Mesodermal cell (in vitro differentiated cells): ENCODE data around the gene TMED10. TPM values are rescaled to one million over a fixed set of nuclear protein-coding genes. Genes with fewer than 3 reads are reported as not detected.

Source experiments
- H3K27ac ChIP-seq: 2 replicates; pipeline ENCODE4 v1.7.0; 2013; ENCODE audit warnings: mild to moderate bottlenecking, low read depth, low read length, moderate library complexity; ENCODE audit not compliant: severe bottlenecking
- H3K36me3 ChIP-seq: 2 replicates; pipeline ENCODE4 v1.7.1; 2013; ENCODE audit warnings: mild to moderate bottlenecking, low read length, moderate library complexity; ENCODE audit not compliant: control insufficient read depth, insufficient read depth
- H3K4me1 ChIP-seq: one replicate; pipeline ENCODE4 v1.7.1; 2013; ENCODE audit warnings: mild to moderate bottlenecking, low read length; ENCODE audit not compliant: insufficient read depth, control insufficient read depth, poor library complexity, severe bottlenecking
- H3K4me3 ChIP-seq: 2 replicates; pipeline ENCODE4 v1.7.0; 2013; ENCODE audit warnings: low read length, control low read depth, mild to moderate bottlenecking; ENCODE audit not compliant: insufficient read depth, poor library complexity, severe bottlenecking; ENCODE audit errors: extremely low read depth
- H3K9me3 ChIP-seq: 2 replicates; pipeline ENCODE4 v1.7.1; 2013; ENCODE audit warnings: mild to moderate bottlenecking, low read length, moderate library complexity; ENCODE audit not compliant: control insufficient read depth
- WGBS, 2 experiments: methylation state at CpG; one replicate each; pipeline ENCODE4 v1.1.5; 2013; ENCODE audit warnings: missing lambda C conversion rate in 2 of 2; ENCODE audit not compliant: insufficient coverage in 2 of 2; 5-methylcytosine and 5-hydroxymethylcytosine counted together
- polyA plus RNA-seq, 2 experiments: library from polyadenylated mRNA; stranded (reverse); fragments of 50-300 nt; gene quantifications; one replicate each; pipeline ENCODE4 v1.2.3, GENCODE V29; 2013

Gene TMED10
- polyA plus RNA-seq (2013, experiment 1 of 2) = 196 TPM
- 165 TPM for polyA plus RNA-seq (2013, experiment 2 of 2)

- H3K4me1 ChIP-seq = no peaks in the 10 kb centered on the region
- peak within 1 kb of the TSS; percentile 96 for H3K27ac ChIP-seq
- WGBS, 2 experiments = 0 to 1% methylated on average over 46 to 48 of the region's 49 CpGs
- no peaks in the 10 kb centered on the region for H3K9me3 ChIP-seq
- peak within 1 kb of the TSS; percentile 67 for H3K4me3 ChIP-seq
- H3K36me3 ChIP-seq = peaks cover 6% of the 10 kb centered on the region
Measured at GRCh38 chr14:75176142-75176820, at the start of gene TMED10. TMED10 (minus strand) TSS chr14:75176612; CDS start chr14:75176579, 33 bp downstream.

- Histone ChIP-seq H3K27ac (no peak overlapping the region), H3K4me1 (peaks cover 24% of the 10 kb centered on the region), H3K4me3 (no peak overlapping the region), H3K36me3 (no peaks in the 10 kb centered on the region), H3K9me3 (no peaks in the 10 kb centered on the region)
- WGBS, 2 experiments = no CpG with 5 or more reads among the region's 2 CpGs
Measured at GRCh38 chr14:75224561-75224960, 48.1 kb upstream of the TMED10 start.

GRCh38 chr14:75223664-75224154 is 47.3 kb upstream of the TMED10 start:
- H3K27ac ChIP-seq = peak overlapping the region; percentile 41
- H3K4me3 ChIP-seq = no peak overlapping the region
- 34 to 38% methylated on average over 4 of the region's 4 CpGs for WGBS, 2 experiments
- H3K4me1 ChIP-seq = peaks cover 24% of the 10 kb centered on the region
- H3K9me3 ChIP-seq = no peaks in the 10 kb centered on the region
- no peaks in the 10 kb centered on the region for H3K36me3 ChIP-seq

- peak overlapping the region; percentile 66 for H3K27ac ChIP-seq
- no peaks in the 10 kb centered on the region for H3K36me3 ChIP-seq
- peaks cover 17% of the 10 kb centered on the region for H3K4me1 ChIP-seq
- no peaks in the 10 kb centered on the region for H3K9me3 ChIP-seq
- H3K4me3 ChIP-seq = peak overlapping the region; percentile 0
- 74 to 82% methylated on average over 3 to 4 of the region's 12 CpGs for WGBS, 2 experiments
Measured at GRCh38 chr14:75222208-75222701, 45.8 kb upstream of the TMED10 start.

GRCh38 chr14:75221797-75222196 is 45.4 kb upstream of the TMED10 start:
- Histone ChIP-seq H3K27ac (peak overlapping the region; percentile 66), H3K9me3 (no peaks in the 10 kb centered on the region), H3K4me1 (peaks cover 17% of the 10 kb centered on the region), H3K36me3 (no peaks in the 10 kb centered on the region), H3K4me3 (no peak overlapping the region)
- 57 to 67% methylated on average over 1 of the region's 2 CpGs for WGBS, 2 experiments

- peaks cover 17% of the 10 kb centered on the region for H3K4me1 ChIP-seq
- no peaks in the 10 kb centered on the region for H3K9me3 ChIP-seq
- no peak overlapping the region for H3K4me3 ChIP-seq
- 87 to 91% methylated on average over 2 of the region's 9 CpGs for WGBS, 2 experiments
- no peaks in the 10 kb centered on the region for H3K36me3 ChIP-seq
- no peak overlapping the region for H3K27ac ChIP-seq
Measured at GRCh38 chr14:75220156-75220555, 43.7 kb upstream of the TMED10 start.

- Histone ChIP-seq H3K9me3 (no peaks in the 10 kb centered on the region), H3K36me3 (no peaks in the 10 kb centered on the region), H3K4me1 (peaks cover 4% of the 10 kb centered on the region), H3K4me3 (no peak overlapping the region), H3K27ac (no peak overlapping the region)
- whole genome bisulfite sequencing, 2 experiments = 88 to 90% methylated on average over 2 to 3 of the region's 4 CpGs
Measured at GRCh38 chr14:75217508-75218206, 41.2 kb upstream of the TMED10 start.

- H3K9me3 ChIP-seq = no peaks in the 10 kb centered on the region
- no peaks in the 10 kb centered on the region for H3K4me1 ChIP-seq
- no peak overlapping the region for H3K4me3 ChIP-seq
- no peaks in the 10 kb centered on the region for H3K36me3 ChIP-seq
- 95 to 97% methylated on average over 6 of the region's 6 CpGs for WGBS, 2 experiments
- H3K27ac ChIP-seq = no peak overlapping the region
Measured at GRCh38 chr14:75216427-75217006, 40.1 kb upstream of the TMED10 start.

GRCh38 chr14:75215520-75215919 is 39.1 kb upstream of the TMED10 start:
- Histone ChIP-seq H3K4me1 (no peaks in the 10 kb centered on the region), H3K9me3 (no peaks in the 10 kb centered on the region)
- 97 to 100% methylated on average over 5 to 6 of the region's 6 CpGs for WGBS, 2 experiments

GRCh38 chr14:75214558-75214957 is 38.1 kb upstream of the TMED10 start:
- H3K4me1 ChIP-seq = no peaks in the 10 kb centered on the region
- WGBS, 2 experiments = 94 to 95% methylated on average over 4 of the region's 5 CpGs
- no peaks in the 10 kb centered on the region for H3K9me3 ChIP-seq
- H3K27ac ChIP-seq = no peak overlapping the region
- no peaks in the 10 kb centered on the region for H3K36me3 ChIP-seq
- H3K4me3 ChIP-seq = no peak overlapping the region

More at GRCh38 chr14:75215520-75215919, 39.1 kb upstream of the TMED10 start:
- no peak overlapping the region for H3K27ac ChIP-seq
- no peaks in the 10 kb centered on the region for H3K36me3 ChIP-seq
- H3K4me3 ChIP-seq = no peak overlapping the region
